CD4-positive, alpha-beta T cell treated with Interferon alpha-2 for 1 hour (primary cell): ENCODE results near the gene SH3PXD2B.
"Not testable (repeated sequence)": the region's sequence is repeated elsewhere in the genome, so short reads cannot be mapped to it uniquely, and the experiment has no call there.

Source experiments
- DNase-seq, 2 donors: peaks; one replicate each; pipeline ENCODE4 v3.0.0-alpha.2; 2020 to 2022

SH3PXD2B gene

GRCh38 chr5:172288465-172288864, 165.9 kb downstream of the SH3PXD2B start:
- no peak for DNase-seq

- DNase-seq: not testable (repeated sequence)
Measured at GRCh38 chr5:172287140-172287539, 167.2 kb downstream of the SH3PXD2B start.

GRCh38 chr5:172285226-172286143, 168.8 kb downstream of the SH3PXD2B start:
- no peak for DNase-seq

GRCh38 chr5:172284611-172284980, 169.7 kb downstream of the SH3PXD2B start:
- DNase-seq: peak in 1 of 2 donors; percentile 4

- peak; percentile 72 to 79 for DNase-seq
Measured at GRCh38 chr5:172283862-172284610, 170.3 kb downstream of the SH3PXD2B start.

GRCh38 chr5:172283020-172283861, 171.1 kb downstream of the SH3PXD2B start, which contains the start of gene UBTD2:
Gene UBTD2 (minus strand): TSS chr5:172283764. CDS start chr5:172283665, 99 bp downstream.
- peak; percentile 62 to 78 for DNase-seq

GRCh38 chr5:172282272-172283019, 171.9 kb downstream of the SH3PXD2B start:
- no peak for DNase-seq

- no peak for DNase-seq
Measured at GRCh38 chr5:172281346-172281745, 173.0 kb downstream of the SH3PXD2B start.

GRCh38 chr5:172280929-172281328, 173.4 kb downstream of the SH3PXD2B start:
- no peak for DNase-seq

GRCh38 chr5:172280317-172280716, 174.0 kb downstream of the SH3PXD2B start:
- no peak for DNase-seq

GRCh38 chr5:172278356-172278755, 176.0 kb downstream of the SH3PXD2B start:
- DNase-seq: no peak

- no peak for DNase-seq
Measured at GRCh38 chr5:172276214-172276613, 178.1 kb downstream of the SH3PXD2B start.
